Smooth muscle cell (in vitro differentiated cells): ENCODE data around the gene COP1. TPM values are rescaled to one million over a fixed set of nuclear protein-coding genes. Genes with fewer than 3 reads are reported as not detected.
"Not testable (repeated sequence)": the region's sequence is repeated elsewhere in the genome, so short reads cannot be mapped to it uniquely, and the experiment has no call there.

Source experiments
- DNase-seq: peaks from one replicate; lab custom pipeline; 2025; ENCODE audit not compliant: unreplicated experiment; lab: John Stamatoyannopoulos, UW
- H2AFZ ChIP-seq: fragments of 200-600 bp; sonication (generic); 2 replicates; pipeline ENCODE4 v1.6.0; 2016; ENCODE audit warnings: antibody characterized with exemption, low read depth, mild to moderate bottlenecking
- H3F3A ChIP-seq: fragments of 200-600 bp; sonication (generic); 2 replicates; pipeline ENCODE4 v1.6.0; 2017; ENCODE audit warnings: antibody characterized with exemption, low read depth
- H3K27ac ChIP-seq: fragments of 200-600 bp; sonication (generic); 2 replicates; pipeline ENCODE4 v1.5.1; 2016; ENCODE audit warnings: low read depth, mild to moderate bottlenecking
- H3K27me3 ChIP-seq: fragments of 200-600 bp; sonication (generic); 2 replicates; pipeline ENCODE4 v1.6.1; 2016; ENCODE audit warnings: low read depth, mild to moderate bottlenecking
- H3K36me3 ChIP-seq: fragments of 200-600 bp; sonication (generic); 2 replicates; pipeline ENCODE4 v1.5.1; 2016; ENCODE audit warnings: low read depth
- H3K4me1 ChIP-seq: fragments of 200-600 bp; sonication (generic); 2 replicates; pipeline ENCODE4 v1.5.1; 2016; ENCODE audit warnings: low read depth
- H3K4me2 ChIP-seq: fragments of 200-600 bp; sonication (generic); 2 replicates; pipeline ENCODE4 v1.6.0; 2016; ENCODE audit warnings: mild to moderate bottlenecking
- H3K4me3 ChIP-seq: fragments of 200-600 bp; sonication (generic); 2 replicates; pipeline ENCODE4 v1.5.1; 2016; ENCODE audit warnings: mild to moderate bottlenecking
- H3K79me2 ChIP-seq: fragments of 200-600 bp; sonication (generic); 2 replicates; pipeline ENCODE4 v1.6.0; 2016; ENCODE audit warnings: low read depth, mild to moderate bottlenecking
- H3K9ac ChIP-seq: fragments of 200-600 bp; sonication (generic); 2 replicates; pipeline ENCODE4 v1.6.0; 2016; ENCODE audit warnings: low read depth
- H3K9me3 ChIP-seq: fragments of 200-600 bp; sonication (generic); replicated peaks from 2 replicates; pipeline ENCODE4 v1.5.1; 2016; ENCODE audit warnings: low read depth
- H4K20me1 ChIP-seq: fragments of 200-600 bp; sonication (generic); 2 replicates; pipeline ENCODE4 v1.6.0; 2016; ENCODE audit warnings: low read depth
- CTCF ChIP-seq: fragments of 200-600 bp; sonication (generic); IDR thresholded peaks from 2 replicates; pipeline ENCODE4 v1.5.1; 2017; ENCODE audit warnings: borderline replicate concordance, mild to moderate bottlenecking, antibody characterized with exemption; ENCODE audit not compliant: insufficient read depth, poor library complexity, severe bottlenecking
- WGBS: methylation state at CpG from one replicate; pipeline ENCODE4 v1.1.7; 2016; ENCODE audit warnings: low lambda C conversion rate; 5-methylcytosine and 5-hydroxymethylcytosine counted together
- polyA plus RNA-seq: library from polyadenylated mRNA; unstranded; fragments of >200 nt; fragmentation: Nextera tagmentation; extraction: Ambion mirVana; gene quantifications from 2 replicates; pipeline ENCODE4 v1.2.1, GENCODE V29; 2016
- total RNA-seq: library from RNA; depleted of rRNA; stranded (reverse); fragments of >200 nt; gene quantifications from 2 replicates; pipeline ENCODE4 v1.2.3, GENCODE V29; 2014

The COP1 gene
- total and polyA plus RNA-seq, 2 experiments from 2014 or later: 44.8 to 68.2 TPM

- Histone ChIP-seq H3F3A (no peaks in the 10 kb centered on the region), H4K20me1 (no peaks in the 10 kb centered on the region), H3K9me3 (no peaks in the 10 kb centered on the region), H3K4me1 (no peaks in the 10 kb centered on the region), H3K79me2 (no peaks in the 10 kb centered on the region), H2AFZ (no peak overlapping the region), H3K36me3 (no peaks in the 10 kb centered on the region), H3K4me3 (no peak overlapping the region), H3K27me3 (no peaks in the 10 kb centered on the region), H3K4me2 (peak overlapping the region; percentile 12), H3K9ac (peak overlapping the region; percentile 35), H3K27ac (peak overlapping the region; percentile 60)
- TF ChIP-seq CTCF: no peak
- DNase-seq: no peak
- WGBS: 50% methylated on average over 2 of the region's 2 CpGs
These were observed 34.4 kb upstream of the COP1 start for GRCh38 chr1:176241385-176242015.

DNA sequence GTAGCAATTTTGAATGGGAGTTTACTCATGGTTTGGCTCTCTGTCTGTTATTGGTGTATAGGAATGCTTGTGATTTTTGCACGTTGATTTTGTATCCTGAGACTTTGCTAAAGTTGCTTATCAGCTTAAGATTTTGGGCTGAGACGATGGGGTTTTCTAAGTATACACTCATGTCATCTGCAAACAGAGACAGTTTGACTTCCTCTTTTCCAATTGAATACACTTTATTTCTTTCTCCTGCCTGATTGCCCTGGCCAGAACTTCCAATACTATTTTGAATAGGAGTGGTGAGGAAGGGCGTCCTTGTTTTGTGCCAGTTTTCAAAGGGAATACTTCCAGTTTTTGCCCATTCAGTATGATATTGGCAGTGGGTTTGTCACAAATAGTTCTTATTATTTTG is 26.6 kb upstream of the COP1 start:
- H3K79me2 ChIP-seq, H3K4me2 ChIP-seq, H3K27me3 ChIP-seq, H3K9me3 ChIP-seq, H3K36me3 ChIP-seq, H3K9ac ChIP-seq, DNase-seq, H3F3A ChIP-seq, H4K20me1 ChIP-seq, H2AFZ ChIP-seq, H3K27ac ChIP-seq, H3K4me3 ChIP-seq, H3K4me1 ChIP-seq: not testable (repeated sequence)
- 89% methylated on average over 3 of the region's 3 CpGs for WGBS

- WGBS: 68% methylated on average over 3 of the region's 3 CpGs
- Histone ChIP-seq H3K4me2 (no peak overlapping the region), H3K27ac (no peak overlapping the region), H3K9me3 (no peaks in the 10 kb centered on the region), H3F3A (no peaks in the 10 kb centered on the region), H2AFZ (no peak overlapping the region), H3K4me1 (no peaks in the 10 kb centered on the region), H3K27me3 (no peaks in the 10 kb centered on the region), H3K9ac (no peak overlapping the region), H4K20me1 (no peaks in the 10 kb centered on the region), H3K4me3 (no peak overlapping the region), H3K36me3 (no peaks in the 10 kb centered on the region), H3K79me2 (no peaks in the 10 kb centered on the region)
- TF ChIP-seq CTCF: no peak
- DNase-seq: no peak
These were observed 20.5 kb upstream of the COP1 start for GRCh38 chr1:176227579-176227978.

GRCh38 chr1:176225911-176226310 is 18.8 kb upstream of the COP1 start:
- no peaks in the 10 kb centered on the region for H4K20me1 ChIP-seq
- H2AFZ ChIP-seq: no peak overlapping the region
- no peaks in the 10 kb centered on the region for H3K79me2 ChIP-seq
- WGBS: 100% methylated on average over 2 of the region's 2 CpGs
- no peak overlapping the region for H3K4me3 ChIP-seq
- no peaks in the 10 kb centered on the region for H3F3A ChIP-seq
- H3K9ac ChIP-seq: no peak overlapping the region
- DNase-seq: no peak
- no peak for TF ChIP-seq CTCF
- no peaks in the 10 kb centered on the region for H3K9me3 ChIP-seq
- H3K4me2 ChIP-seq: no peak overlapping the region
- no peaks in the 10 kb centered on the region for H3K36me3 ChIP-seq
- H3K27ac ChIP-seq: no peak overlapping the region
- H3K27me3 ChIP-seq: no peaks in the 10 kb centered on the region
- no peaks in the 10 kb centered on the region for H3K4me1 ChIP-seq
